SKM-1 (cell line): Measurements from ENCODE around the gene SETD3.

Source experiments
- DNase-seq: peaks from one replicate; lab custom pipeline; 2025; ENCODE audit not compliant: unreplicated experiment; lab: John Stamatoyannopoulos, UW

Gene SETD3

DNA sequence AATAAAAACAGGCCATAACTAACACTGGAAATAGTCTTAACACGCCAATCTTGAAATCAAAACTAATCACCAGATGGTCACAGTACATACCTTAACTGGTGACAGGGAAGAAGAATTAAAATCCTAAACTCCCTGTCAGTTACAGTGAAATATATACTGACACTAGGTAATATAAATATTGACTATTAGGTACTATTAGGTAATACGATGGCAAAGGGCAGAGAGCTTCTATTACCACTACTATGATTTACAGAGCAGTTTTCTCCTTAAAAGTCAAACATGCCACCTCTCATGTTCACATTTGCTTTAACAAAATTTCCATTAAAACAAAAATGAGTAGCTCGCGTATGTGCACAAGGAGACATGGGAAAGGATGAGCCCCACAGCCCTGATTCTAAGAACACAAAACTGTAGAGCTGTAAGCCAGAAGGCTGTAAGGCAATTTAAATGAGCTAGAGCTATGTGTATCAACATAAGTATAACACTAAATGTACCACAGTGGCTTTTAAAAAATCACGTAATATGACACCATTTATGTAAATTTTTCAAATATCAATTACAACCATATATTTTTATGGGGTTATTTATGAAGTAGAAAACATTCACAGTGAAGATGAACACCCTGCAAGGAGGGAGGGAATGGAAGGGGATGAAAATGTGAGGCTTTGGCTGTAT is 19.1 kb downstream of the SETD3 start:
- no peak for DNase-seq

DNA sequence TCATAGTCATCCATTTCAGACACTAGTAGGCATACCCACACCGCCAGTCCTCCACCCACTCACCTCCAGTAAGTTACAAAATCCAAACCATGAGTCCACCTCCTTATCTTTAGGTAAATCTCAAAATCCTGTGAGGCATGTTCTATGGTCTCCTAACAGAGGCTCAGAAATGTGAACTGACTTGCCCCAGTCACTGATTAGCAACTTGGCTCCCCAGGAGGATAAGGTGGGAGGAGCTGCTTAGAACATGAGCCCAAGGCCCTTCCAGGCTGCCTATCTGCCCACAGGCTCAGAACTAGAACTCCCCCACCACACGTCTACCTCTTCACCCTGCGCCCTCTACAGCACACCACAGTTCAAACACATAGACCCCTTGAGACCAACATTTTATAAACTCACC is 19.9 kb downstream of the SETD3 start:
- DNase-seq = no peak

DNA sequence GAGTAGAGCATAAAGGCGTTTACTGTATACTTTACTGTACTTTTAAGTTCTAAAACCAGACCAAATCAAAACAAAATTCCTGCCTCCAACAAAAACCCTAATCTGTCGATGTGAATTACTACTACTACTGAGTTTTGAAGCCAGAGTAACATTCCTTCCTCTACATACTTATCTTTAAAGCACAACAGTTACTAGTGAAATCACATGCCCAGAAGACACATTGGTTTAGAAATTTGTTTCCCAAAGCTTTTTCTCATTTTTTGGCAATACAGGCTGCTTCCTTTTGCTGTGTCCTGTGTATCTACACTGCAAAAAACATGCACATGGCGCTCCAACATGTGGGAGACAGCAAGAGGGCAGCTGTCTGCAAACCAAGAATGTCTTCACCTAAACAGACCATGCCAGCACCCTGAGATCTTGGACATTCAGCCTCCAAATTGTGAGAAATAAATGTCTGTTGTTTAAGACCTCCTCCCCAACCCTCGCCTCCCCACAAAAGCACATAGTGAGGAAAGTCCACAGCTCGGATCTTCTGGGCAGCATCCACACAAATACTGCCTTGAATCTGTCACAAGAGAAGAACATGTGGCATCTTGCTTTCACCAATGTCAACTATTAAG is 21.1 kb downstream of the SETD3 start:
- DNase-seq = no peak

DNA sequence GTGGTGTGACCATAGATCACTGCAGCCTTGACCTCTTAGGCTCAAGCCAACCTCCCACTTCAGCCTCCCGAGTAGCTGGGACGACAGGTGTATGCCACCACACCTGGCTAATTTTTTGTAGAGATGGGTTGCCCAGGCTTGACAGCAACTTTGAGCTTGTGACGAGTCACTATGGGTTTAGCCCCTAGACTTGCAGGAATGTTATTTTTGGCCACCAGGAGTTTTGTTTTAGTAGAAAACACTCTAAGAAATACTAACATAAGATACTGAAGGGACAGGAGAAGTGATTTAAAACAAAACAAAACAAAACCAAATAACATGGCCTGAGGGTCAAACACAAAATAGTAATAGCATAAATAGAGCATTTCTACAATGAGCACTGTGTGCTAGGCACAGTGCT is 26.4 kb downstream of the SETD3 start:
- no peak for DNase-seq

DNA sequence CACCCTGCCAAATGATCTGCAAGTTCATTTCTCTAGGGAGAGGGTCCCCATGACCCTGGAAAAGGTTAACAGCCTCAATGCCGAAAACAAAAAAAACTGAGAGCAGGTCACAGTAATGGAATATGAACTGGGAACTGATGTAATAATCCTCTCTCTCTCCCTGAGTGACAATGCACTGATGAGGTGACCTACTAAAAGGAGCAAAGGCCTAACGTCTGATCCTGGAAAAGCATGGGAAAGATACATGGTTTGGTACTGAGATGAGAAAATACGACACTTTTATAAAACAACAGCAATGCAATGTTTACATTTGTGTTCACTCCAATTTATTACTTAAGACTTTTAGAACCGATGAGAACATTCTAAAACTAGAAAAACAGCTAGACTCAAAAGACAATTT is 27.7 kb downstream of the SETD3 start:
- no peak for DNase-seq

DNA sequence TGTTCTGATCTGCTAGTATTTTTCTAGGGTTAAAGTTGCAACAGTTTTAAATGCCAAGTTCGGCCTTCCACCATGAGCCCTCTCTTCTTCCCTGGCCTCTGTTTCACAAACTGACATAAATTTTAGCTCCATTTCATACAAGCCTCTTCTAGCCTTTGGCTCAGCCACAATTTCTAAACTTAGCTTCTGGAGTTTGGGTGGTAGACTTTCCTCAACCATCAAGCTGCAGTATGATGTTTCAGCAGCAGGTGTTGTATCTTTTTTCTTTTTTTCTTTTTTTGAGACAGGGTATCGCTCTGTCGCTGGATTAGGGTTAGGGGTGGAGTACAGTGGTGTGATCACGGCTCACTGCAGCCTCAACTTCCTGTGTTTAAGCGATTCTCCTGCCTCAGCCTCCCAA is 29.4 kb downstream of the SETD3 start:
- DNase-seq = no peak

DNA sequence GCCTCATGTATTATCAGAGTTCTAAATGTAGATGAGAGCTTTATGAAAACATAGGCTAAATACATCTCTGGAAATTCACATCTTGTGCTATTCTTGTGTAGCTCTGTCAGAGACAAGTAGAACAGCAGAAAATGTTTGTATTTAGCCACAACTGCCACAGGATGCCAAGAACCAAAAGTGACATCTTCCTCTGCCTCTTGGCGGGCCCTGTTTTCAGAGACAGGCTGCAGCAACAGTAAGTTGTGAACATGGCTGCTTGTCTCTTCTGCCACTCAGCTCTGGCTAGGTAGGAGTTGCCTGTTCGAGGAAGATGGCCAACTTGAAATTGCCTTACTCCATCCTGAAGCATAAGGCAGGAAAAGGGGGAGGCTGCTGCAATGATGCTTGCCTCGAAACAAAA is 30.4 kb downstream of the SETD3 start:
- no peak for DNase-seq

DNA sequence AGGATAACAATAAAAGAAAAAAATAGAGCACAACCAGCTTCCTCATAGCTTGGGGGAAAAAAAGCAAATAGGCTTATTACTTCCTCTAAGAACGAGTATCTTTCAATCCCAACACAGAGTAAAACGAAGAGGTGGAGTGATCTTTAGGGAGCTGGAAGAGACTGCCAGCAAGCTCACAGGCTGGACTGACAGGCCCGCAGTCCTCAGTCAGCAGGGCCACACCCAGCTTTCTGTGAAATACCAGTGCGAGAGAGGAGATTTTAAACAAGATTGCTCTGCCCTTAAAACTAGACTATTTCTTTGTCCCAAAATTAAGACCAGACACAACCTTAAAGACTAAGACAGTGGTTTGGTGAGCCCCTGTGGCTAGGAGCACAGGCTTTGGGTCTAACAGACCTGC is 32.9 kb downstream of the SETD3 start:
- no peak for DNase-seq

DNA sequence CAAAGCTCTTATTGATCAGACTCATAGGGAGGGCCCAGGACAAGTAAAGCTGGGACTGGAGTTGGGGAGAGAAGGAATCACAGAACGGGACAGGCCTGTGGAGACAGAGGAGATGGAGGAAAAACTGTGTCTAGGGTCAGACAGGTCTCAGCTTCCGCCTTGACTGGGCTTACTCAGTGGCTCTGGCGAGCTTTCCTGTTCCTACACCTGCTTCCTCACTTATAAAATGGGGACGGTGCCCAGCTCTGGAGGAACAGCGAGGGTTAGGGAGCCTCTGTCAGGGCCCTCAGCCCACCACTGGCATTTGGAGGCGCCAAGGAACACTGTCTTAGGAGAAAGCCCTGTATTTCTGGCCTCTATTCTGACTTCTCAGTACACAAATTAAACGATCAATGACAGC is 34.7 kb downstream of the SETD3 start:
- no peak for DNase-seq

DNA sequence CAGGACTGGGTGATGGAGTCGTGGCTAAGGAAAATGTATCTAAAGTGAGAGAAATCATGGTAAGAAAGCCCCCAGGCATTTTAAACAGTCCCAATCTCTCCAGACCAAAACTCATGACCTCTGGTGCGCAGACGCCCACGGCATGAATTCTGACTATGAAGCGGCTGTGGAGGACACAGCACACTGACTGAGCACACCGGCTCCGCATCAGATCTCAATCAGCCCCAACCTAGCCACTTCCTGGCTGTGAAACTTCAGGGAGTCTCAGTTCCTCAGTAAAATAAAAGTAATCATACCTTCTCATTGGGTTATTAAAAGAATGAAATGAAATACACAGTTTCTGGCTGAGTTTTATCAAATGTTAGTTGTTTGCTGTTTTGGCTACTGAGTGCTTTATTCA is 38.7 kb downstream of the SETD3 start:
- no peak for DNase-seq

DNA sequence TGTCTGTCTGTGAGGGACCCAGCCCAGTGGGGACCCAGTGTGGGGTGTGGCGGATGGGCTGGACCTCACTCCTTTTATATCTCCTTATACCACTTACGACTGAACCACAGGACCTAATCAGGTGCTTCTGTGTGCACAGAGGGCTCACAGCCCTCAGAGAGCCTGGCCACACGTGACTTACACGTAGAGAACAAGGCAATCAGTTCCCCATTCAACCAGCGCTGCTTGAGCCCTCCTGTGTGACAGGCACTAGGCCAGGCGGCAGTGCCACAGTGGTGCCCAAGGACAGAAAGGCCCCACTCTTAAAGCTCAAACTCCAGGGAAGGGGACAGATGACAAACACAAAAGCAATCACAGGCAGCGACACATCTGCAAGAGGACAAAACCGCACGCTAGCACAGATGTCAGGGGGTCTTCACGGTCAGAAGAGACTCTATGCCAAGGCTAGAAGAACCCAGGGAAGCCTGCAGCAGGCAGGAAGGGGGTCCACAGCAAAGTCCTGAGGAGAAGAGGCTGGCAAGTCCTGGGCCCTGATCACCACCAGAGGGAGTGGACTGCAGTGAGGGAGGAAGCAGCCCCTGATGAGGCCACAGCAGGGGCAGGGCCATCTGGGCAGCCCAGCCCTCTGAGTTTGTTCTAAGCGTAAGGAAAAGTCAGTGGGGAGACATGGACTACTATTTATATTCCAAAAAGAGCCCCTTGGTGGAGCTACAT is 39.3 kb downstream of the SETD3 start:
- no peak for DNase-seq

DNA sequence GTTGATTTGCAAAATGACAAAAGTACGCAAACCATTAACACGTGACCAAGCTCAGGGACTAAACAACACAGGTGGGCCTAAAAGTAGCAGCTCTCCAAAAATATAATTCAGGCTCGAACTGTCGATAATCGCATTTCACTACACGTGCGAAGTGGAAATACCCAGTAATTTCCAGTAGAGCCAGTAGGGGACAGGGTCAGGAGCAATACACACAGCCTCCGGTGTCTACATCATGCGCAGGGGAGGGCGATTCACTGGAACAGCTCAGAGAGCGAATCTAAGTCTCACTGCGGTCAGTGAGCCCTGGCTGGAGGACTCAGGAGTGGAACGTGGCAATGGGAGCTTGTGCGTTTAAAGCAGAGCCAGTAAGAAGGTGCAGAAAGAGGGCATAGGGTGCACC is 40.4 kb downstream of the SETD3 start:
- no peak for DNase-seq

DNA sequence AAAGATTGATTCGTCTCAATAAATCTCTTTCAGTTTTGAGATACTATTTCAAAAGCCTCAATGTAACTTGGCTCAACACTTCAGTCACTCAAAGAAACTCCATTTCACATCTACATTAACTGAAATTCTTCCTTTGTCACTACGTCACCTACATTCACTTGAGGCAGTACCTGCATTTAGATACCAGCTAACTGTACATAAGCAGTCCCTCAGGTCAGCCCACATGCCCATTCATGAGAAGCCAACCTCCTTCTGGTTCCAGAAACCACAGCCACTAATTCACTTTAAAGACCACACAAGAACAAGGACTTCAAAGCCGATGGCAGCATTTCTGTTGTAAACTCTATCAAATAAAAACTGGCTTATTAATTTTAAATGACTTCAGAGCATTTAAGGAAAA is 43.0 kb downstream of the SETD3 start:
- no peak for DNase-seq

DNA sequence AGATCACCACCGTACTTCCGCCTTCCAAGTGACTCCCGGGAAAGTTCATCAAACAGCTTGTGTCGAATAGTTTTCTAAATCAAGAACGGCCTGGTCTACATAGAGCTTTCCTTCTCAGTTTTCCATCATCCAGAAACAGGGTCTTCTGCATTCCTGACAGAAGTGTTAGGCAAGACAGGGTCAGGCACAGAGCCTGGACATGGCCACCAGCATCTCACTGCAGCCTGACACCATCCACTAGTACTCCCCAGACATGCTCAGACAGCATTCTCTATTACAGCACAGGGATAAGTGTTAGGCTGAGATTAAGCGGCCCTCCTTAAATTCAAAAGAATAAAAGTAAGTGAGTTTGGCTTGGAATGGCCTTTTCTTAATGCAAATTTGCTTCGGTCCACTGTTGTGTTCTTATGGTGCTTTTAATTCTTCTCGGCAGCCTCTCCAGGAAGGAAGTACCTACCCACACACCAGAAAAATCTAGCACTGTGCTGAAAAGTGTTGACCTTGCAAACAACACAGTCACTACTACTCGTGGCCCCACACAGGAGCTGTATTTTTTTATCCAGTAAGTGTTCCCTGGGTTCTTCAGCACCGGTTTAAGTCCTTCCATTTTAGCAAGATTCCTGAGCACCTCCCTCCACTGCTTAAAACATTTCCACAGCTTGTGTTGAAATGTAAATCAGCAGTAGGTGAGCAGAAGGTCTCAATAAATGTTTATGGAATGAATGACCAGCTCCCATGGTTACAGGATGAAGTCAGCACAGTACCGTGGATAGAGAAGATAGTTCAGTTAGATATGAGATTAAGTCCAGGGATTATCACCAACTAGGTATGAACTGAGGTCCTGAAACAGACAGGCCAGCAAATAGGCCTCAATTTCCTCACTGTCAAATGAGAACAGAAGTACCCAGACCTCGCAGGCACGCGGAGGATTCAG is 44.1 kb downstream of the SETD3 start:
- no peak for DNase-seq

DNA sequence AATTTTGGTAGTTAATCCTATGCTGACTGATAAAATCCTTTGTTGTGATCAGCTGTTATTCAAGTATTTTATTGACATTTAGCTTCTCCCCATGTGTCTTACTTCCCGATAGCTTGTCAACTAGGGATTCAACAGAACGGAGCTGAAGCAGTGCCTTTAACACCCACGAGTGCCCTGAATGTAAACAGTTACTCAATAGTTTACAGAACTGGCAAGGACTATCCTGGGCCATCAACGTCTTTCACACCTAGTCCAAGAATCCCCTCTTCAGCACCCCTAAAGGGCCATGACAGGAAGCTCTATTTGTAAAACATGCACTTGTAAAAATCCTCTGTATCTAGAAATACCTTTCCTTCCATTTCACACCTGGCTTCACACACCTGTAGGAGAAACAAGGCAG is 45.3 kb downstream of the SETD3 start:
- DNase-seq = no peak

DNA sequence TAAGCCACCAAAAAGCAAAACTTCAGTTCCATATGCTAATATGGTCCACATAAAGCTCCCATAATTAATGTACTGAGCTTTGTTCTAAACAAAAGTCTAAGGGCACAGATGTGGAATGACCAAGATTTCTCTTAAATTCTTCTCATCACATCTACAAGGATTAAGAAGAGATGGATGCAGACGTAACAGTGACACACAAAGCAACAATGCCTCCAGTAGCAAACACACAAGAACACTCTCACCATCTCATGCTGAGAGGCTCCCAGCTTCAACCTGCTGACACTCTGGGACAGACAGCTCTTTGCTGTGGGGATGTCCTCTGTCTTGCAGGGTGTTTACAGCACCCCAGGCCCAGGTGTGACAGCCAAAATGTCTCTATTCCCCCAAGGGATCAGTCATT is 48.2 kb downstream of the SETD3 start:
- no peak for DNase-seq

DNA sequence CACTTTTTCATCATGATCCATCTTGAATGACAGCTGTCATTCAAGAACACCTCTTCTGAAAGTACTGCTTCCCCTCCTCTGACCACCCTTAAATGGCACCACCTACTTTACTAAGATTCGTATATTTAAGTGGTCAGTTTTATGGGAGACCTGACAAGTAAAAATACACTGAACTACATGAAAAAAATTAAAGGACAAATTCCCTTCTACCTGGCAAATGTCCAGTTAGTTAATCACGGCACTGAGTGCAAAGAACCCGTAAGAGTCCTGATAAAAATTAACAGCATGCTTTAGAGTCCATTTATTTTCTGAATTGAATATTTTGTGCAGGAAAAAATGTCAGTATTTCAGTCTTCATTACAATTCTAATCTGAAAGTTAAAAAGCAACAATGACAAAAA is 48.7 kb downstream of the SETD3 start:
- DNase-seq = no peak

DNA sequence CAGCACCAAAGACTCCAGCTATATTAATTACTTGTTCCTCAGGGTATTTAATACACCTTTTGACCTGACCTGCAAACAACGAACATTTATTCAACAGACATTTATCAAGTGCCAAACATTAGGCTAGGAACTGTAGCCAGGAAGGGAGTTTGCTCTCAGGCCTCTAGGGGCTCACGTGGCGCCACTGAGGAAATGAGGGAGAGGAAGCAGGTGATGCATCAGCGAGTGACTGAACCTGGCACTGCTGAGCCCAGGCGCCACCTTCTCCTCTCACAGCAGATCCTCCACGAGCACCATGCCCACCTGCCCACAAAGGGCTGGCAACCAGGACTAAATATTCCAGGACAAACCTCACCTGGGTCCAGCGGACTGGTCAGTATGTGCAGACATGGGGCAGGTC is 50.2 kb downstream of the SETD3 start:
- DNase-seq = no peak

DNA sequence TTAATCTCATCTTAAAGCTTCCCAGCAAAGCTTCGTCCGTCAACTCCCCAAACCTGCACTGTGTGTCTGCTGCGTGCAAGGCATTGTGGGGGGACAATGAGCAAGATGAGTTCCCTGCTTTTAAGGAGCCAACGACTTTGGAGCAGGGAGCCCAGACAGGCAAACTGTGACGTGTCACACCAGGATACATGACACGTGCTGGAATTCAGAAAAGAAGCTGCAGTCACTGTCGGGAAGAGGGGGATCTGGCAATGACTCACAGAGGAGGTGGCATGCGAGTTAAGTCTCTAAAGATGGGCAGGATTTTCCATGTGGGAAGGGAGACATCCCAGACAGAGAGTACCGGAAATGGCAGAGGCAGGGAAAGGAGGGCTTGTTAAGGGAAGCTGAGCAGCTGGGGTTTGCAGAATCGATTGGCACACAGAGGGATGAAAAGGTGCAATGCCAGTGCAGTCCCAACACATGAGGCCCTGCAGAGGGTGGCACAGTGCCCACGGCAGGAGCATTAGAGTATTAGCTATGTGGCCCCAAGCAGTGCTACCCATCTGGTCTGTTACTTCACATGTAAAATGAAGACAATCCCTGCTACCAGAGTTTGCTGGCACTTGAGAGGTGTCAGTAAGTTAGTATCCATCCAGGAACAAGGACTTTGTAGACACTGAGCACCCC is 52.9 kb downstream of the SETD3 start:
- no peak for DNase-seq

DNA sequence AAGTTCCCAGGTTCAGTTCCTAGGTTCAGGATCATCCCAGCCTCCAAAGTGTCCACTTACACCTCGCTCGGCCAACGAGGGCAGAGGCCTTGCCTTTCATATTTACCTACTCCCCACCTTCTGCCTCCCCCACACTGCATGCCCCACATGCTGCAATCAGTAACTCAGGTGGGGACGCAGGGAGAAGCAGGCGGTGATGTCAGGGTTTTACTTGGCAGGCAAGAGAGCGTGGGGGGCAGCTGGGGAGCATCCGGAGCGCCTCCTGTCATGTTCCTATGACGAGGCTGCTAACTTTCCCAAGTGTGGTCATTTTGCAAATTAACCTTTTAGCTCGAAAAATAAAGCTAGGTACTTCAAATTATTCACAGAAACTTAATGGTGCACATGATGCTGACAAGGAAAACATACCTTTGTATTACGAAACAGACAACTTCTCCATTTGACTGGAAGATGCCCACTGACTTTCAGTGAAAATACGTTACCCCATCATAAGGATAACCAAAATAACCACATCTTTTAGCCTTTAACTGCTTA is 53.8 kb downstream of the SETD3 start:
- no peak for DNase-seq

DNA sequence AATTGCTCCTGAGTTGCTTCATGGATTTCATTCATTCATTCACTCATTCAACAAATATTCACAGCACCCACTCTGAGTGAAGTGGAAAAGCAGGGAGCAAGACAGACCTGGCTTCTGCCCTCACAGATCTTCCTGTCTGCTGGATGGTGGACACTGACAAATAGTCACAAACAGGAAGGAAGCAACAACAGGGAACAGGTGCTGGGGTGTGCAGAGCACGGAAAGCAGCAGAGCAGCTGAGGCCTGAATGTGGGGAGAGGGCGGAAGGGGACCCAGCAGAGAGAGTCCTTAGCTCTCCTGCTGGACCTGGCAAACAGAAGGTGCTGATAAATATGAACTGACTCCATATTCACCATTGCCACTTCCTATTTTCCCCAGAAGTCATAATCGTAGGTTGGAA is 54.4 kb downstream of the SETD3 start:
- DNase-seq = no peak
